HG03097 (cell line): ENCODE results near the gene GGTA1.
"Not testable (repeated sequence)": the region's sequence is repeated elsewhere in the genome, so short reads cannot be mapped to it uniquely, and the experiment has no call there.

ENCODE experiments used
- ATAC-seq: cut with Tn5 transposase; IDR thresholded peaks from one replicate; pipeline ENCODE4 v1.9.1; 2021; ENCODE audit not compliant: unreplicated experiment, low FRiP score

Gene GGTA1

DNA sequence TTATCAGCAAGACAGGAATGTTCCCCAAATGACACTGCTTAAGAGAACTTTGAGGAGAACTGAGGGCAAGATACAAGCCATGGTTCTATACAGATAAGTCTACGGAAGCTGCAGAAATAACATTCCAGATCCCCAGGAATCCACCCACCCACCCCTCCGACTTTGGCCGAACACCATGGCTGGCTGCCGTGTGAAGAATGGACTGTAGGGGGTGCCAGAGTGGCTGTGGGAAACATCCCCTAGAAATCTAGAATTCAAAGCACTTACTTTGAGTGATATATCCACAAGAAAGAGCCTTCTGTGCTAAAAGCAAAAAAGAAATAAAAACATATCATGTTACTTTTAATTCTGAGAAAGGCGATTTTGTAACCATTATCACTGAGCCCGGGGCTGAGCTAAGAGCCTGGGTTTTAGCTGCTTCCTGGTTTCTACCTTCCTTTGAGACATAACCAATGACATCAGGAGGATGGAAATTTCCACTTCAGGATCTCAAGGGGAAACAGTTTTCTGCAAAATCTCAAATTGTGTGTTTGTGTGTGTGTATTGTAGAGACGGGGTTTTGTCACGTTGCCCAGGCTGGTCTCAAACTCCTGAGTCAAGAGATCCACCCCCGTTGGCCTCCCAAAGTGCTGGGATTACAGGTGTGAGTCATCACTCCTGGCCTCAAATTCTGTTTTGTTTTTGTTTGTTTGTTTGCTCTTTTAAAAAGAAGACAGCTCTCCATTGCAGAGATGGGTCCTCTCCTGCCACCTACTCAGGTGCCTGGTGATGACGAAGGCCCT is 36.4 kb downstream of the GGTA1 start:
- ATAC-seq: no peak

DNA sequence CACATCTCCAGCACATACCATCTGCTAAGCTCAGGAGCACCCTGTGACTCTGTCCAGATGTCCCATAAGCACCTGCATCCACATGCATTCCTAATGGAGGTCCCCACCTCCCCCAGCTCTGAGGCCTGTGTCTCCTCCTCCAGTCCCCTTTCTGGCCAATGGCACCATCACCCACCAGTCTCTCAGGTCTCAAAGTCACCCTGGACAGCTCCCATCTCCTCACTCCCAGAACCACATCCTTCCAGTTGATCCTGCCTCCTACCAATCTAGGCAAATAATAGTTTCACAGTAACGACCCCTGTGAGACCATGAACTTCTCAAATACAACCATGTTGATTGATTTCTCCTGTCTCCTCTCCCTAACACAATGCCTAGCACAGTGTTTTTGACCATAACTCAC is 40.1 kb downstream of the GGTA1 start:
- no peak for ATAC-seq

DNA sequence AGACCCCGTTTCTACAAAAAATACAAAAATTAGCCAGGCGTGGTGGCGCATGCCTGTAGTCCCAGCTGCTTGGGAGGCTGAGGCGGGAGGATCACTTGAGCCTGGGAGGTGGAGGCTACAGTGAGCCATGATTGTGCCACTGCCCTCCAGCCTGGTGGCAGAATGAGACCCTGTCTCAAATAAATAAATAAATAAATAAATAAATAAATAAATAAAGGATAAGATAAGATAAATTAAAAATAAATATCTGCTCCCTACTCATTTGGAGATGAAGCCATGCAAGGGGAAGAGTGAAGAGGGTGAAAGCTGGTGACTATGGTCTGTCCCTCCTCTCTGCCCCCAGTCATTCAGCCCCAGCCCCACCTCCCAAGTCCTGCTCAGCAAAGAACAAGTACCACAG is 41.2 kb downstream of the GGTA1 start:
- ATAC-seq: not testable (repeated sequence)

DNA sequence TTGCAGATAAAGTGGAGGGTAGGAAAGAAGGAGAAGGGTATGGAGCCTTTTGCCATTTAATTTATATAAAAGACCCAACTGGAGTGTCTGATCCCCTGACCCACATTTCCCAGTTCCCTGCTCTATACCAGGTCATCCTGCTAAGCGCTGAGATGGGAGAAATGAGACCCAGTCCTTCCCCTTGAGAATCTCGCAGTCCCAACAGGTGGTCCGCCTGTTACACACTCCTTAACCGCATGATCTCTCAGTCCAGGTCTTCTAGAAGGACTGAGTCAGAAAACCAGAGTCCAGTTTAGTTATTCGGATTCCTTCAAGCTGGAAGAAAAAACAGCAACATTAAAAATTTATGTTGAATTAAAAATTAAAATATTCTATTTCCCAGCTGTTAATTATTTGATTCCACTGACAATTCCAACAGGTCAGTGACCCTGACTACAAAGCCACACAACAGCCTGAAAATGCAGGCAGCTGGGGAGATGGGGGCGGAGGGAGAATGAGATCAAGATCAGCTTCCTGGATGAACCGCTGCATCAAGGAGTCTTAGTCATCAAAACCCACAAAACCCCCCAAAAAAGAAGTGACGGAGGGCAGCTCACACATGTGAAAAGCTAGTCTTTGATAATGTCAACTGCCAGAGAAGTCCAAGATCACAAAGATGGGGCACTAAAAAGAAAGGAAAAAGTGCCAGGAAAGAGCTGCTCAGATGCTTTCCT is 44.0 kb downstream of the GGTA1 start:
- ATAC-seq: no peak

DNA sequence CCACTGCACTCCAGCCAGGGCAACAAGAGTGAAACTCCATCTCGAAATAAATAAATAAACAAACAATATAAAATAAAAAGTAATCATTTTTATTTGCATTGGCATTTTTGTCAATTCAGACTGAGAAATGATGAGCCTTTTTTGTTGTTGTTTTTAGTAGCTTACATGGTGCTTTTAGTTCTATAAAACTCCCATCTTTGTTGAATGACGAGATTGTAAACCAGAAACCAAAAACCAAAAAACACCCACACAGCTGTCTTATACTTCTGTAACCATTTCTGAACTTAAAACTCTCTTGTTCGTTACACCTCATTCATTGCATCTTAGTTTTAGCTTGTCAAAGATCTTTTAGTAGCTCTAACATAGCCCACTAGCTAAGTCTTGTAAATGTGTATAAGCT is 44.7 kb downstream of the GGTA1 start:
- ATAC-seq: no peak

DNA sequence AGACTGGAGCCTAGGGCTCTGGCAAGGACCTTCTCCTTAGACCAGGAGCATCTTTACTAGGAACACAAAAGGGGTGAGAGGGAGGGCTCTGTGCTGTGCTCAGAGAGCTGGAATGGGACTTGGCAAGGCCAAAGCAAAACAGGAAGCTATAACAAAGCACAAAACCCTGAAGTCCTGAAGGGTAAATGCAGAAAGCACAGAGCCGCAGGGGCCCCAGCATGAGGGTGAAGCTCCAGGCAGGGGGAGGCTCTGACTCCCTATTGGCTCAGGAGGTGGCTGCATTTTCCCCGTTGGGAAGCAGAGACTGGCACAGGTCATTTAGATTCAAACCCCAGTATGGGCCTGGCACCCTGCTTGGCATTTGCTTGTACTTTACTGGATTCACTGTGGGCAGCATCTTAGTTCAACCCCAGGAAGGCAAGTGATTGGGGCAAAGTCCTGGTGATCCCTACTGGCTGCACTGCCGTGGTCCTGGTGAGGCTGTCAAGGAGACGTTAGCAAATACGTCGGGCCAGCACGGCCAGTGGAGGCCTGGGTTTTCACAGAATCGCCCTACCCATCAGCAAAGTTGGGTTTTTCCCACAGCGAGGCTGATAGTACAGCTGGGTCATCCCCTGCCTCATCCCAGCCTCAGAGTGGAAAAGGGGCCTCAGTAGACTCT is 46.3 kb downstream of the GGTA1 start:
- no peak for ATAC-seq

DNA sequence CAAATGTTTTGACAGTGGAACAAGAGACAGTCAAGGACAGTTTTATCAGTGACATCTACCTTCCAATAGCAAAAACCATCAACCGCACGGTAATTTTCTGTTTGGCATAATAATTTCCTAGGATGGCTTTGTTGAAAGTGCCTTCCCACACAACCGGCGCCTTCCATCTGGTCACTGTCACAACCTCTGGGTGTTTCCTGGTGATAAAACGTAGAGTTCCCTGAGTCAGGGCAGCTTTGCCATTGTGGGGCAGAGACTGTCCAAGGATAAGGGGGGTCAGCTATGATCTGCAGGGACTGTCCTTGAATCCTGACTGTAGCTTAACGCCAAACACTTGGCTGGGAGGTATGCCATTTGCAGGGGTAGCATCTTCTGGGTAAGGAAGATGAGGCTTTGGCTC is 47.6 kb downstream of the GGTA1 start:
- ATAC-seq: no peak

DNA sequence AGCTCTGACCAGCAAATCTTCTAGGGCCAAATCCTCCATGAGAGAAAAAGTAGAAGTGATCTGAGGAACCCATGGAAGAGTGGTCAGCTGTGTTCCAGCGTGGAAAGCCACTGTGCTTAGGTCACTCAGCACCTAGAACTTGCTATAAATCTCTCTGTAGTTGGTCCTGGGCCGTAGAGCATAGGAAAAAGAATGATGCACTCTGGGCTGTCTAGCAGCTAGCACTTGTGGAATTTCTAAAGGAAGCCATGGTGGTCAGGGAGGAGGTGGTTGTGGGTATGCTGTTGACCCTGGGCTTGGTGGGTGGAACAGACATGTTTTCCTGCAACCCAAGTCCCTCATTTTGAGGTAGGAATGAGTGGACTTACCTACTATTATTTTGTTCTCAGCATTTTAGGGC is 48.1 kb downstream of the GGTA1 start:
- ATAC-seq: no peak

DNA sequence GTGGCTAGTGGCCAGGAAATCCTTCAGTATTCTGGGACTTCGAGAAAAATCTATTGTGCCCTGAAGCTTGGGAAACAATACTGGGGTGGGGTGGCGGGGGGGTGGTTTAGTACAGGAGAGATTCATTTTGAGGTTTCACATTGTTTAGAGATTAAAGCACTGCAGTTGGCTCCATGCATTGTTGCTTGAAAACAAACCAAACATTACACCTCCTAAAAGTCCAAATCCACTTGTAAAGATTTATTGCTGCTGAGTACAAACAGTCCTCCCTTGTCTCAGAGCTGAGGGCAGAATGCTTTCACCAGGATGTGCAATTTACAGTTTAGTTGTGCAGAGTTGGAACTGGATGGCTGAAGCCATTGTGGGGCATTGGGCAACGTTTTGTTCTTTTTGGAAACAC is 49.4 kb downstream of the GGTA1 start:
- no peak for ATAC-seq

DNA sequence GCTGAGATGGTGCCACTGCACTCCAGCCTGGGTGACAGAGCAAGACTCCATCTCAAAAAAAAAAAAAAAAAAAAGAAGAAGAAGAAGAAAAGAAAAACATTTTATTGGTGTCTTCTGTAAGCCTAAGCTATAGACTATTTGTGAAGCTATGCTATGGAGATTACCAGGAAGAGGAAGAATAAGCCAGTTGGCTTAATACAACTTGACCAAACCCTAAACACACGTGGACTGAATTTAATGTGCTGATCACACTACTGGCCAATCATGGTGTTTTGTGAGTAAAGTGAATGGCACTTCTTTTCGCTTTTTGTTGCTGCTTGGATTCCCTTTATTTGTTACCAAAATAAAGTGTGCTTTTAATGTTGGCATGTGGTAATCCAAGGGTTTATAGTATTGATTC is 49.9 kb downstream of the GGTA1 start:
- ATAC-seq: no peak

DNA sequence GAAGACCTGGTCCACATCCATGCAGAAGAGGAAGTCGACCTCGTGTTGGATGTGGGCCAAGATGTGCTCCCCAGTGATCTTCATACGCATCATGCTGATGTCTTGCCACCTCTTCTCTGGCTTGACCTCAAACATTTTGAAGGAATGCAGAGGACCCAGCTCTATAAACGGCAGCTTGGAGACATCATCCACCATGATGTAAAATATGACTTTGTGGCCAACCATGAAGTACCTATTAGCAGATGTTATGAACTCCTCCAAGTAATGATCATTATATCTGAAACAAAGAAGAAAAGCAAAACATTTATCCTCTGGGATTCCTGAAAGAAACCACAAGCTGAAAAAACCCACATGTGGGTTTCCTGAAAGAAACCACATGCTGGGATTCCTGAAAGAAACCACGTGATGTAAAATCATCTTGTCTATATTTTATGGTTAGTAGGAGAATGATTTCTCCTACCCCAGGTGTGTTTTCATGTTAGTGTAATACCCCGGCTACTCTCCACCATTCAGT is 52.3 kb downstream of the GGTA1 start:
- no peak for ATAC-seq

DNA sequence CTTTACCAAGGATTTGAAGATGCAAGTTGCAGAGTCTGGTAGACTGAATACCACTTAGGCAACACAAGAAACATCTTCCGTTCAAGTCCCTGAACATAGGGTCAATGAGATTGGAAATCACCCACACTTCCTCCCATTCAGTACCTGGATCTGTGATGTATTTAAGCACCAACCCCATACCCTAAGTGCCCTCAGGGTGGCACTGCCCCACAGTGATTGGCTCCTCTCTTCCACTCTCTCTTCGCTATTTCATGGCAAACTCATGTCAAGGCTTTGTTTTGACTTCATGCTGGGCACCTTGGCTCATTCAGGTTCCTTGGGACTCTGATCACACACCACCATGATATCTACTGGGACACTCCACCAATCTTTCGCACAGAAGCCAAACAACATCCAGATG is 53.7 kb downstream of the GGTA1 start:
- ATAC-seq: no peak

DNA sequence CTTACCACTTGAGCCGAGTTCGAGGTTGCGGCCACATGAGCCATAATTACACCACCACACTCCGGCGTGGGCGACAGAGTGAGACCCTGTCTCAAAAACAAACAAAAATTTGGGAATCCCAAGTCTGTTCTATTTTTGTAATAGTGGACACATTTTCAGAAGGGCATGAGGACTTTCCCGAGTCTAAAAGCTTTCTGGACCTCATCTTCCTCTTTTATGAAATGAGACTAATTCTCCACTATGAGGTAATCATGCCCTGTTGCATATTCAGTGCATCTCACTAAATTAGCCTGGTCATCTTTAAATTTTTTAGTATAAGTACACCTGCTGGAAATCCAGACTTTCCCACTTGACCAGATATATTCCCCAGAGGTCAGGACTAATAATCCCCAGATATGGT is 55.7 kb downstream of the GGTA1 start:
- ATAC-seq: no peak

DNA sequence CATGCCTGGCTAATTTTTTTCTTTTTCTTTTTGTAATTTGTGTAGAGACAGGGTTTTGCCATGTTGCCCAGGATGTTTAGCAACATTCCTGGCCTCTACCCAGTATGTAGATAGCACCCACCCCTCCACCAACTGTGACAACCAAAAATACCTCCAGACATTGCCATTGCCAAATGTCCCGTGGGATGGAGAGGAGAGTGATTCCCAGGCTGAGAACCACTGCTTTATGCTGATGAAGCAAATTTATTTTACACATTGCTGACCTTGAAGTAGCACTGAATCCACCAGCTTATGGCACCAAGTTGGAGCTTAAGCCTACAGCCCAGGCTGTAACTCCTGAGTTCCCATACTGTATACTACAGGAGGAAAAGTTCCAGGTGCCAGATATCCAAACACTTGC is 58.5 kb downstream of the GGTA1 start:
- ATAC-seq: no peak

DNA sequence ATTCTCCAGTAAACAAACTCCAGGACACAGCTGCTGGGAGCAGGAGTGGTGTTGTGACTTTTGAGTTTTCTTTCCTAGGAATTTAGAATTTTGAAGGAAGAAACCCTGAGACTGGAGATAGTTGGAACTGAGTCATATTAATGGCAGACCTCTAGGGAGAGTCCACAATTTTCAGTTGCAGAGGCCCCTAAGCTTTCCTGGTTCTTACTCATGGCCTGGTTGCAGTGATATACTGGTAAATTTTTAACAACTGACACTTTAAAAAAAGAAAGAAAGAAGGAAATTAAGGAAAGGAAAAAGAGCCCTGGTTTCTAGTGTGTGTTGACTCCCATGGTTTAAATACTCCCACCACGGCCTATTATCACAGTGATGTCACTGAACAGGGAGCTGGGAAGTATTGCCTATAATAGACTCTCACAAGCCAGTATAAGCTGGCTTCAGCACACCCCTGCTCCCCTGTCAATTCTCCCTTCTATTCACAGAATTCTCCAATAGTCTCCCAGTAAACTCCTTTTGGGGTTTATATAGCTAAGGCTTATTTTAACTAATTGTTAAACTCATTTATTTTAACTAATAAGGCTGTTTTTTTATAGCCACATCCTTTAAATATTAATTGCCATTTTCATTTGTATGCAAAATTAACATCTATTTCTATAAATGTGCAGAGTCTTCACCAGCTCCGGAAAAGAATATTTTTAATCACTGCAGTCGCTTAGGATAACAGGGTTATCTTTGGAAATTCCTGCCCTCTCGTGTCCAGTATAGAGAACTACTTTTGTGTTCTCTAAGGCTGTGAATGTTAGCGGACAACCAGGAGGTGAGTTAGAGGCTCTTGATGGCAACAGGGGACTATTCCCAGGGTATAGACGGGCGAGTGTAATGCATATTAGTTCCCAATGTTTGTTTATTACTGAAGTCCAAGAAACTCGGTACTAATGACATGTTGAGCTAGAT is 59.7 kb downstream of the GGTA1 start:
- ATAC-seq: no peak

DNA sequence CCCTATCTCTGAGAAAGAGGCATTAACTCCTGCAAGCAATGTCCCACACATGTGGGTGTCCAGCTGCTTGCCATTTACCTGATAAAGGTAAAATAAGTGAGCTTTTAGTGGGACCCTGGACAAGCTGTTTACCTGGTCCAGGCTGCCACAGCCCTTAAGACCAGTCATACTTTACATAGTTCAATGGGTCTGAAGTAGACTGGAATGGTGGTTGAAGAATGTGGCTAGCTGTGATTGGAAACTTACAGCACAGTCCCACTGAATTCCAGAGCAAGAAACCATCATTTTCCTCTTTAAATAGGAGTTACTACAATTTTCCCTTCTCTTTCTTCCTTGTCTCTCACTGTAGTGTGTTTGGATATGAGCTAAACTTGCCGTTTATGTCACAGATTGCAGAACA is 60.6 kb downstream of the GGTA1 start:
- ATAC-seq: no peak

DNA sequence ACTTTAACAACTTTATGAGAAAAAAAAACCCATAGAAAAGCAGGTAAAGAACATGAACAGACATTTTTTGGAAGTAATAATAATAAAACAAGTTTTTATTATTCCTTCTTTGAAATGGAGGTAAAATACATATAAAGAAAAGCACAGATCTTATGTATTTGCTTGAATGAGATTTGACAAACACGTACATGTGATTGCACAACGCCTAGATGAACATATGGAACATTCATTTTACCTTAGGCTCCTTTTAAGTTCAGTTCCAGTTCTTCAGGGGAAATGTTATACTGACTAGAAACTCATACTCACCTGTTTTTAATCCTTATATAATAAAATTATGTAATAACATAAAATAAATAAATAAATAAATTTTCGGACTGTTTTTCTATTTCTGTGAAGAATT is 61.8 kb downstream of the GGTA1 start:
- no peak for ATAC-seq

DNA sequence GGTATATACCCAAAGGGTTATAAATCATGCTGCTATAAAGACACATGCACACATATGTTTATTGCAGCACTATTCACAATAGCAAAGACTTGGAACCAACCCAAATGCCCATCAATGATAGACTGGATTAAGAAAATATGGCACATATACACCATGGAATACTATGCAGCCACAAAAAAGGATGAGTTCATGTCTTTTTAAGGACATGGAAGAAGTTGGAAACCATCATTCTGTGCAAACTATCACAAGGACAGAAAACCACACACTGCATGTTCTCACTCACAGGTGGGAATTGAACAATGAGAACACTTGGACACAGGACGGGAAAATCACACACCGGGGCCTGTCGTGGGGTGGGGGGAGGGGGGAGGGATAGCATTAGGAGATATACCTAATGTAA is 62.6 kb downstream of the GGTA1 start:
- ATAC-seq: not testable (repeated sequence)

DNA sequence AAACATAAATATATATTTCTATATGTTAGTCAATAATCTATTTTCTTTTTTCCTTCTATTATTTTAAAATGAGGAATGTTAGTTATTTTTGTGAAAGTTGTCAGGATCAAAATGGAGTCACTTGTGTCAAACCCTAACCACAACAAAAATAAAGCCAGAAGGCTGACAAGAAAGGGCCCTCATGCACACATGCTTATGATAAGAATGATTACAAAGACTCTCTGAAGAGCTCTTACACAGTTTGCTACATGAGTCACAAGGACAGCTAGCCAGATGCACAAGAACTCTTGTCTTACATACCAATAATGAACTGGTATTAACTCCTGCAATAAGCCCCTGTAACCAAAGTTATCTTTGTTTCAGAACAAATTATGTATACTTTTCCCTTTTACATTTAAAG is 64.7 kb downstream of the GGTA1 start:
- ATAC-seq: no peak

DNA sequence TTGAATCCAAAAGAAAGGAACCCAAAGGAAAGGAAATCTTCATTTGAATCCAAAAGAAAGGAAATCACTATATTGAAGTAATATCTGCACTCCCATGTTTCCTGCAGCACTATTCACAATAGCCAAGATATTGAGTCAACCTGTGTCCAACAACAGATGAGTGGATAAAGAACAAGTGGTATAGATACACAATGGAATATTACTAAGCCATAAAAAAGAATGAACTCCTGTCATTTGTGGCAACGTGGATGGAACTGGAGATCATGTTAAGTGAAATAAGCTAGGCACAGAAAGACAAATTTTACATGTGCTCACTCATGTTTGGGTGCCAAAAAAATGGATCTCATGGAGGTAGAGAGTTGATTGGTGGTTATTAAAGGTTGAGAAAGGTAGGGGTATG is 71.7 kb downstream of the GGTA1 start:
- ATAC-seq: no peak
